ENCODE measurements around the gene IL1RAP. TPM values are rescaled to one million over a fixed set of nuclear protein-coding genes. Genes with fewer than 3 reads are reported as not detected.

The IL1RAP gene
- total RNA-seq, 2 experiments from 2014 or later: 13.7 to 14.7 TPM

GRCh38 chr3:190644766-190645165 is 130.9 kb downstream of the IL1RAP start:
- peaks cover 36% of the 10 kb centered on the region for H3K36me3 Mint-ChIP-seq (ENCODE audit: low read depth)
- ATAC-seq (ENCODE audit: poor library complexity): no peak

GRCh38 chr3:190645932-190646460 is 132.1 kb downstream of the IL1RAP start:
- Mint-ChIP-seq H3K9me3 (no peaks in the 10 kb centered on the region), H3K4me3 (no peak overlapping the region), H3K27me3 (no peaks in the 10 kb centered on the region), H3K36me3 (ENCODE audit: low read depth) (peaks cover 36% of the 10 kb centered on the region), H3K27ac (no peak overlapping the region), H3K4me1 (ENCODE audit: low read depth) (no peaks in the 10 kb centered on the region)
- ChIA-PET CTCF (no interaction called here), POLR2A (no interaction called here)
- ATAC-seq (ENCODE audit: poor library complexity) (no peak), DNase-seq (no peak)
- Histone ChIP-seq H3K27me3 (ENCODE audit: control insufficient read depth in 1 of 2, insufficient read depth in 2 of 2, low read length in 2 of 2) (no peaks in the 10 kb centered on the region), H3K36me3 (ENCODE audit: insufficient read depth, low read length) (peaks cover 7% of the 10 kb centered on the region), H3K4me1 (ENCODE audit: insufficient read depth, low read length) (no peaks in the 10 kb centered on the region), H3K4me3 (ENCODE audit: low read length) (no peak overlapping the region), H3K27ac (ENCODE audit: low read depth in 1 of 2, low read length in 2 of 2) (no peak overlapping the region), H3K9me3 (ENCODE audit: control insufficient read depth in 1 of 2, insufficient read depth in 1 of 2, low read length in 2 of 2) (no peaks in the 10 kb centered on the region)
- intact Hi-C loops (cut with DNase I, micrococcal nuclease): no loop called here
- TF ChIP-seq, protein P1, sequence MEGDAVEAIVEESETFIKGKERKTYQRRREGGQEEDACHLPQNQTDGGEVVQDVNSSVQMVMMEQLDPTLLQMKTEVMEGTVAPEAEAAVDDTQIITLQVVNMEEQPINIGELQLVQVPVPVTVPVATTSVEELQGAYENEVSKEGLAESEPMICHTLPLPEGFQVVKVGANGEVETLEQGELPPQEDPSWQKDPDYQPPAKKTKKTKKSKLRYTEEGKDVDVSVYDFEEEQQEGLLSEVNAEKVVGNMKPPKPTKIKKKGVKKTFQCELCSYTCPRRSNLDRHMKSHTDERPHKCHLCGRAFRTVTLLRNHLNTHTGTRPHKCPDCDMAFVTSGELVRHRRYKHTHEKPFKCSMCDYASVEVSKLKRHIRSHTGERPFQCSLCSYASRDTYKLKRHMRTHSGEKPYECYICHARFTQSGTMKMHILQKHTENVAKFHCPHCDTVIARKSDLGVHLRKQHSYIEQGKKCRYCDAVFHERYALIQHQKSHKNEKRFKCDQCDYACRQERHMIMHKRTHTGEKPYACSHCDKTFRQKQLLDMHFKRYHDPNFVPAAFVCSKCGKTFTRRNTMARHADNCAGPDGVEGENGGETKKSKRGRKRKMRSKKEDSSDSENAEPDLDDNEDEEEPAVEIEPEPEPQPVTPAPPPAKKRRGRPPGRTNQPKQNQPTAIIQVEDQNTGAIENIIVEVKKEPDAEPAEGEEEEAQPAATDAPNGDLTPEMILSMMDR (IDR thresholded peaks at IDR 0.05): no peak

More at GRCh38 chr3:190644766-190645165, 130.9 kb downstream of the IL1RAP start:
- H3K4me3 ChIP-seq (ENCODE audit: low read length): no peak overlapping the region
- no peaks in the 10 kb centered on the region for H3K27me3 ChIP-seq (ENCODE audit: control insufficient read depth in 1 of 2, insufficient read depth in 2 of 2, low read length in 2 of 2)
- ChIA-PET CTCF (no interaction called here), POLR2A (no interaction called here)
- intact Hi-C loops (cut with DNase I, micrococcal nuclease): no loop called here
- no peak overlapping the region for H3K4me3 Mint-ChIP-seq
- no peak overlapping the region for H3K27ac Mint-ChIP-seq
- peaks cover 7% of the 10 kb centered on the region for H3K36me3 ChIP-seq (ENCODE audit: insufficient read depth, low read length)
- H3K9me3 Mint-ChIP-seq: no peaks in the 10 kb centered on the region
- H3K4me1 ChIP-seq (ENCODE audit: insufficient read depth, low read length): no peaks in the 10 kb centered on the region
- H3K27ac ChIP-seq (ENCODE audit: low read depth in 1 of 2, low read length in 2 of 2): no peak overlapping the region
- DNase-seq: no peak
- no peaks in the 10 kb centered on the region for H3K9me3 ChIP-seq (ENCODE audit: control insufficient read depth in 1 of 2, insufficient read depth in 1 of 2, low read length in 2 of 2)
- TF ChIP-seq, protein P1 (IDR thresholded peaks at IDR 0.05): no peak
- no peaks in the 10 kb centered on the region for H3K27me3 Mint-ChIP-seq
- H3K4me1 Mint-ChIP-seq (ENCODE audit: low read depth): no peaks in the 10 kb centered on the region

DNA sequence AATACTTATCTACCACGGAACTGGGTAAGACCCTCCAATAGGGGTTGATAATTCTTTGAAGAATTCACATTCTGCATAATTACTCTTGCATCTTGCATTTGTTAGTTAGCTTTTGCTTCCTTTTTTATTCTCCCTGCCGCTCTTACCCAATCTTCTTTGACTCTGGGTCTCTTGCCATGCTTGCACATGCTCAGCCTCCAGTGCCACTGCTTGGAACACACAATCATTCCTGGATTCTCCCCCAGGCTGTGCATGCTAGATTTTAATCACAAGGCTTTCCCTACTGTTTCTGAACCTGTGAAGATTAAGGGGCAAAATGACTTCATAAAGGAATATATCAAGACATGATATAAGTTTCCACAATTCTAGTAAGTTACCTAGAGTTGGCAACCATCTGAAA is 133.1 kb downstream of the IL1RAP start:
- Mint-ChIP-seq H3K36me3 (ENCODE audit: low read depth) (peaks cover 31% of the 10 kb centered on the region), H3K4me1 (ENCODE audit: low read depth) (no peaks in the 10 kb centered on the region), H3K4me3 (no peak overlapping the region)

More for the DNA sequence above, 133.1 kb downstream of the IL1RAP start:
- DNase-seq (no peak), ATAC-seq (ENCODE audit: poor library complexity) (no peak)
- TF ChIP-seq, protein P1 (IDR thresholded peaks at IDR 0.05): no peak
- Histone ChIP-seq H3K36me3 (ENCODE audit: insufficient read depth, low read length) (peaks cover 7% of the 10 kb centered on the region), H3K4me1 (ENCODE audit: insufficient read depth, low read length) (no peaks in the 10 kb centered on the region), H3K27me3 (ENCODE audit: control insufficient read depth in 1 of 2, insufficient read depth in 2 of 2, low read length in 2 of 2) (no peaks in the 10 kb centered on the region), H3K4me3 (ENCODE audit: low read length) (no peak overlapping the region), H3K27ac (ENCODE audit: low read depth in 1 of 2, low read length in 2 of 2) (no peak overlapping the region), H3K9me3 (ENCODE audit: control insufficient read depth in 1 of 2, insufficient read depth in 1 of 2, low read length in 2 of 2) (no peaks in the 10 kb centered on the region)
- intact Hi-C loops (cut with DNase I, micrococcal nuclease): no loop called here
- H3K9me3 Mint-ChIP-seq: no peaks in the 10 kb centered on the region
- POLR2A ChIA-PET: no interaction called here
- no peak overlapping the region for H3K27ac Mint-ChIP-seq
- CTCF ChIA-PET: no interaction called here
- H3K27me3 Mint-ChIP-seq: no peaks in the 10 kb centered on the region

Measured in CD4-positive, alpha-beta T cell (primary cell).